ENCODE measurements around the gene SMIM20. TPM values are rescaled to one million over a fixed set of nuclear protein-coding genes. Genes with fewer than 3 reads are reported as not detected.

Gene SMIM20
- total and polyA plus RNA-seq, 2 of the 4 experiments (the other 2 are of a cell fraction), result 13.6 to 23.1 TPM

DNA sequence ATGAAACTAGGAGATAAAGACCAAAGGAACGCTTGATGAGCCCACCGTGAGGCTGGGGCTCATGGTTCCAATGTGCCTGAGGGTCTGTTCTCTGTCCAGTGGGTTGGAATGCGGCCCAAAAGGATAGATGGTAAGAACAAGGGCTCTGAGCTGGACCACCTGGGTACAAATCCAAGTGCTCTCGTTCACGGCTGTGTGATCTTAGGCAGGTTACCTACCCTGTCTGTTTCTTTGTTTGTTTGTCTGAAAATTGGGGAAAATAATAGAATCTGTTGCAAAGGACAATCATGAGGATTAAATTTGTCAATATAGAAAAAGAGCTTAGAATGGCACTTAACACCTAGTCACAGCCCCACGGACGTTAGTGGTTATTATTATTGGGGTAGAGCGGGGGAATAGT is 36.0 kb downstream of the SMIM20 start:
- POLR2A ChIA-PET (ENCODE audit: unreplicated experiment), result no interaction called here

More for the DNA sequence above, 36.0 kb downstream of the SMIM20 start:
- Histone ChIP-seq H3K27ac (ENCODE audit: insufficient read depth, low read length) (no peak overlapping the region), H4K20me1 (ENCODE audit: insufficient read depth, low read length) (no peaks in the 10 kb centered on the region), H2BK5ac (ENCODE audit: low read depth, low read length, poor library complexity, severe bottlenecking) (no peak overlapping the region), H3K56ac (ENCODE audit: extremely low read depth, insufficient read depth, low read length) (no peak overlapping the region), H3K36me3 (ENCODE audit: control insufficient read depth, insufficient read depth, low read length) (no peaks in the 10 kb centered on the region), H3K4me3 (ENCODE audit: insufficient read depth, low read depth, low read length) (no peak overlapping the region), H3K4ac (ENCODE audit: low read depth, low read length) (no peak overlapping the region), H3K4me1 (ENCODE audit: control insufficient read depth, insufficient read depth, low read length) (peaks cover 1% of the 10 kb centered on the region; the same call in 1 of the 2 replicates), H2AK9ac (replicated peaks; ENCODE audit: low read depth, low read length, poor library complexity) (no peak overlapping the region), H3K23ac (ENCODE audit: low read depth, low read length) (no peak overlapping the region), H3K14ac (replicated peaks; ENCODE audit: low read depth, low read length) (no peak overlapping the region), H2BK120ac (ENCODE audit: low read depth, low read length) (no peak overlapping the region), H3K9ac (ENCODE audit: low read depth, low read length) (no peak overlapping the region), H3K18ac (ENCODE audit: low read depth, low read length) (no peak overlapping the region), H2BK20ac (ENCODE audit: low read depth, low read length) (no peak overlapping the region), H3K9me3 (ENCODE audit: control insufficient read depth, insufficient read depth, low read length) (no peaks in the 10 kb centered on the region; the same call in 1 of the 2 replicates), H4K91ac (ENCODE audit: insufficient read depth, low read depth, low read length) (no peak overlapping the region), H2AFZ (replicated peaks; ENCODE audit: low read length, poor library complexity) (no peak overlapping the region), H2AK5ac (ENCODE audit: low read depth, low read length) (no peak overlapping the region), H3K79me1 (ENCODE audit: low read depth in 1 of 2, low read length in 2 of 2) (no peaks in the 10 kb centered on the region), H3K27me3 (ENCODE audit: control insufficient read depth, insufficient read depth, low read length) (peaks cover 18% of the 10 kb centered on the region), H4K8ac (ENCODE audit: low read depth in 2 of 2, low read length in 2 of 2) (no peak overlapping the region), H3K9me1 (ENCODE audit: insufficient read depth, low read length) (peaks cover 6% of the 10 kb centered on the region; the same call in 1 of the 2 replicates), H3K4me2 (ENCODE audit: low read depth, low read length) (no peak overlapping the region), H2BK15ac (ENCODE audit: low read depth, low read length) (no peak overlapping the region), H4K5ac (ENCODE audit: low read depth, low read length) (no peak overlapping the region)
- no TSS peak for BruUV-seq (replicated peaks)
- ATAC-seq (ENCODE audit: low read depth), result no peak
- CTCF ChIA-PET, result no interaction called here
- DNase-seq, result no peak
- 87% methylated on average over 5 of the region's 8 CpGs; no CpG with 5 or more reads in 1 of the 2 experiments for WGBS, 2 experiments (ENCODE audit: extremely low coverage in 2 of 2, insufficient read length in 1 of 2)
- intact Hi-C loops (cut with micrococcal nuclease) (no loop called here), dilution Hi-C loops (cut with HindIII; ENCODE audit: low sequenced_read_pairs, unreplicated experiment) (no loop called here), in situ Hi-C loops (cut with MboI; ENCODE audit: low sequenced_read_pairs) (no loop called here)
- TF ChIP-seq FOS (IDR thresholded peaks at IDR 0.05; ENCODE audit: low read depth, low read length) (no peak), CHD1 (IDR thresholded peaks at IDR 0.05; ENCODE audit: low read depth, low read length) (no peak), RCOR1 (IDR thresholded peaks at IDR 0.05; ENCODE audit: insufficient replicate concordance, low read length) (no peak), MAFK (IDR thresholded peaks at IDR 0.05; ENCODE audit: low read depth, low read length) (no peak), POLR2A (IDR thresholded peaks at IDR 0.05; ENCODE audit: low read depth, low read length) (no peak), NFE2L2 (IDR thresholded peaks at IDR 0.05; ENCODE audit: low read depth, low read length) (no peak), MAZ (IDR thresholded peaks at IDR 0.05; ENCODE audit: borderline replicate concordance, low read depth, low read length) (no peak), RFX5 (IDR thresholded peaks at IDR 0.05; ENCODE audit: low read depth, low read length) (no peak), MXI1 (IDR thresholded peaks at IDR 0.05; ENCODE audit: borderline replicate concordance, low read depth, low read length) (no peak), CEBPB (IDR thresholded peaks at IDR 0.05; ENCODE audit: low read depth, low read length) (no peak), RAD21 (IDR thresholded peaks at IDR 0.05; ENCODE audit: low read length) (no peak), BHLHE40 (IDR thresholded peaks at IDR 0.05; ENCODE audit: low read depth, low read length) (no peak), SMC3 (IDR thresholded peaks at IDR 0.05; ENCODE audit: low read depth, low read length) (no peak)
- TF ChIP-seq, protein P1, sequence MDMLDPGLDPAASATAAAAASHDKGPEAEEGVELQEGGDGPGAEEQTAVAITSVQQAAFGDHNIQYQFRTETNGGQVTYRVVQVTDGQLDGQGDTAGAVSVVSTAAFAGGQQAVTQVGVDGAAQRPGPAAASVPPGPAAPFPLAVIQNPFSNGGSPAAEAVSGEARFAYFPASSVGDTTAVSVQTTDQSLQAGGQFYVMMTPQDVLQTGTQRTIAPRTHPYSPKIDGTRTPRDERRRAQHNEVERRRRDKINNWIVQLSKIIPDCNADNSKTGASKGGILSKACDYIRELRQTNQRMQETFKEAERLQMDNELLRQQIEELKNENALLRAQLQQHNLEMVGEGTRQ (IDR thresholded peaks at IDR 0.05; ENCODE audit: low read depth, low read length), result no peak
- TF ChIP-seq, protein P2, sequence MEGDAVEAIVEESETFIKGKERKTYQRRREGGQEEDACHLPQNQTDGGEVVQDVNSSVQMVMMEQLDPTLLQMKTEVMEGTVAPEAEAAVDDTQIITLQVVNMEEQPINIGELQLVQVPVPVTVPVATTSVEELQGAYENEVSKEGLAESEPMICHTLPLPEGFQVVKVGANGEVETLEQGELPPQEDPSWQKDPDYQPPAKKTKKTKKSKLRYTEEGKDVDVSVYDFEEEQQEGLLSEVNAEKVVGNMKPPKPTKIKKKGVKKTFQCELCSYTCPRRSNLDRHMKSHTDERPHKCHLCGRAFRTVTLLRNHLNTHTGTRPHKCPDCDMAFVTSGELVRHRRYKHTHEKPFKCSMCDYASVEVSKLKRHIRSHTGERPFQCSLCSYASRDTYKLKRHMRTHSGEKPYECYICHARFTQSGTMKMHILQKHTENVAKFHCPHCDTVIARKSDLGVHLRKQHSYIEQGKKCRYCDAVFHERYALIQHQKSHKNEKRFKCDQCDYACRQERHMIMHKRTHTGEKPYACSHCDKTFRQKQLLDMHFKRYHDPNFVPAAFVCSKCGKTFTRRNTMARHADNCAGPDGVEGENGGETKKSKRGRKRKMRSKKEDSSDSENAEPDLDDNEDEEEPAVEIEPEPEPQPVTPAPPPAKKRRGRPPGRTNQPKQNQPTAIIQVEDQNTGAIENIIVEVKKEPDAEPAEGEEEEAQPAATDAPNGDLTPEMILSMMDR (conservative IDR thresholded peaks at IDR 0.05; ENCODE audit: low read depth, low read length), result no peak
- TF ChIP-seq, protein P3, sequence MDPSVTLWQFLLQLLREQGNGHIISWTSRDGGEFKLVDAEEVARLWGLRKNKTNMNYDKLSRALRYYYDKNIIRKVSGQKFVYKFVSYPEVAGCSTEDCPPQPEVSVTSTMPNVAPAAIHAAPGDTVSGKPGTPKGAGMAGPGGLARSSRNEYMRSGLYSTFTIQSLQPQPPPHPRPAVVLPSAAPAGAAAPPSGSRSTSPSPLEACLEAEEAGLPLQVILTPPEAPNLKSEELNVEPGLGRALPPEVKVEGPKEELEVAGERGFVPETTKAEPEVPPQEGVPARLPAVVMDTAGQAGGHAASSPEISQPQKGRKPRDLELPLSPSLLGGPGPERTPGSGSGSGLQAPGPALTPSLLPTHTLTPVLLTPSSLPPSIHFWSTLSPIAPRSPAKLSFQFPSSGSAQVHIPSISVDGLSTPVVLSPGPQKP (IDR thresholded peaks at IDR 0.05; ENCODE audit: borderline replicate concordance, low read depth, low read length), result no peak

All from IMR-90 (cell line).